ENCODE measurements around the gene RPL6.

DNA sequence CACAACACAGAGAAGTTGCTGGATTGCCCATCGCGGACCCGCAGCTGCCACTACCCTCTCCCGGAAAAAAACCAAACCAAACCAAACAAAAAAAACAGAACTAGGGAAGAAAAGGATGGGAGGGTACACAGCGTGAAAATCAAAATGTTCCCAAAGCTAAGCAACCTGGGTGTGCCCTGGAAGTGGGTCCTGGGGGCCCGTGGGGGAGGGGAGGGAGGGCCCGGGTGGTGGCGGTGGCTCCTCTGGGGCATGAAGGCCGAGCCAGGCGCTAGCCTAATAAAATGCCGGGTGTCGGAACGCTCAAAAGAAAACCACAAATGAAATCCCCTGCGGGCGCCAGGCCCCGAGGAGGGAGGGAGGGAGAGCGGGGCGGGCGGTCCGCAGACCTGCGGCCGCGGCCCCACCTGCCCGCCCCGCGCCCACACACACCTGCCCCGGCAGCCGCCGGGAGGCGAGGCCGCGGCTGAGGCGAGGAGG is 28.0 kb downstream of the RPL6 start:
- TF ChIP-seq POLR2A (IDR thresholded peaks at IDR 0.05) (no peak), CTCF (IDR thresholded peaks at IDR 0.05) (no peak), POLR2AphosphoS5 (IDR thresholded peaks at IDR 0.05) (no peak), EP300 (IDR thresholded peaks at IDR 0.05) (no peak)

All from sigmoid colon (tissue), 4 donors.